PC-3 (cell line): ENCODE data around the gene AGPS. TPM values are rescaled to one million over a fixed set of nuclear protein-coding genes. Genes with fewer than 3 reads are reported as not detected.

Source experiments
- ATAC-seq: fragments of 200-7000 bp; cut with Tn5 transposase; 2 replicates; pipeline ENCODE4 v1.9.1; 2020; ENCODE audit warnings: mild to moderate bottlenecking, moderate library complexity
- BruUV-seq: library from RNA; stranded (reverse); fragments of 400-500 nt; replicated peaks from 2 replicates; lab custom pipeline; 2021; lab: Mats Ljungman, UMichigan
- CTCF ChIA-PET: fragments of 300-600 bp; sonication (Branson Sonifier 250); formaldehyde crosslinking; loops from one replicate; lab custom pipeline; 2022; ENCODE audit warnings: antibody characterized with exemption; lab: Charles Lee
- POLR2A ChIA-PET: fragments of 300-600 bp; sonication (Branson Sonifier 250); formaldehyde crosslinking; loops from one replicate; lab custom pipeline; 2022; ENCODE audit warnings: antibody characterized with exemption; ENCODE audit not compliant: unreplicated experiment; lab: Charles Lee
- DNase-seq: peaks from one replicate; pipeline ENCODE4 v3.0.0-alpha.2; 2015
- H2AFZ ChIP-seq: fragments of 300-600 bp; sonication (generic); 2 replicates; pipeline ENCODE4 v1.6.0; 2016; ENCODE audit warnings: antibody characterized with exemption, low read length
- H3F3A ChIP-seq: fragments of 300-600 bp; sonication (generic); one replicate; pipeline ENCODE4 v1.6.0; 2017; ENCODE audit warnings: antibody characterized with exemption, low read length, control low read depth, mild to moderate bottlenecking; ENCODE audit not compliant: unreplicated experiment
- H3K27ac ChIP-seq: fragments of 300-600 bp; sonication (generic); 2 replicates; pipeline ENCODE4 v1.5.1; 2016; ENCODE audit warnings: mild to moderate bottlenecking, low read length
- H3K27me3 ChIP-seq: fragments of 300-600 bp; sonication (generic); 2 replicates; pipeline ENCODE4 v1.6.1; 2016; ENCODE audit warnings: low read length, mixed read lengths
- H3K36me3 ChIP-seq: fragments of 300-600 bp; sonication (generic); 2 replicates; pipeline ENCODE4 v1.6.1; 2016; ENCODE audit warnings: low read depth, mixed run types, low read length, mixed read lengths
- H3K4me1 ChIP-seq: fragments of 300-600 bp; sonication (generic); 2 replicates; pipeline ENCODE4 v1.5.1; 2016; ENCODE audit warnings: low read length; ENCODE audit not compliant: insufficient read depth
- H3K4me2 ChIP-seq: fragments of 300-600 bp; sonication (generic); 2 replicates; pipeline ENCODE4 v1.6.0; 2016; ENCODE audit warnings: low read length
- H3K4me3 ChIP-seq: fragments of 300-600 bp; sonication (generic); 2 replicates; pipeline ENCODE4 v1.5.1; 2016; ENCODE audit warnings: mild to moderate bottlenecking, low read length, mixed read lengths
- H3K79me2 ChIP-seq: fragments of 300-600 bp; sonication (generic); 2 replicates; pipeline ENCODE4 v1.6.1; 2017; ENCODE audit warnings: low read length, mixed read lengths
- H3K9ac ChIP-seq: fragments of 300-600 bp; sonication (generic); 2 replicates; pipeline ENCODE4 v1.6.0; 2016; ENCODE audit warnings: mild to moderate bottlenecking, low read length
- H3K9me2 ChIP-seq: fragments of 300-600 bp; sonication (generic); replicated peaks from 2 replicates; pipeline ENCODE4 v1.6.1; 2016; ENCODE audit warnings: mixed run types, low read length, mixed read lengths
- H3K9me3 ChIP-seq: fragments of 300-600 bp; sonication (generic); 2 replicates; pipeline ENCODE4 v1.6.1; 2016; ENCODE audit warnings: low read length, mixed read lengths
- H4K20me1 ChIP-seq: fragments of 300-600 bp; sonication (generic); 2 replicates; pipeline ENCODE4 v1.6.1; 2016; ENCODE audit warnings: low read length, mixed read lengths
- EZH2 ChIP-seq: fragments of 300-600 bp; sonication (generic); IDR thresholded peaks from one replicate; pipeline ENCODE4 v1.6.1; 2017; ENCODE audit warnings: antibody characterized with exemption, mild to moderate bottlenecking, low read length; ENCODE audit not compliant: unreplicated experiment
- EZH2phosphoT487 ChIP-seq: fragments of 300-600 bp; sonication (generic); IDR thresholded peaks from 2 replicates; pipeline ENCODE4 v1.6.1; 2018; ENCODE audit warnings: mild to moderate bottlenecking, antibody characterized with exemption, low read length, borderline replicate concordance
- intact Hi-C: fragments of 100-400 bp; cut with micrococcal nuclease; formaldehyde crosslinking; loops from 2 replicates; pipeline ENCODE4 v1.9.0; 2023
- total RNA-seq: library from RNA; depleted of rRNA; stranded (reverse); fragments of >200 nt; gene quantifications from 2 replicates; pipeline ENCODE4 v1.2.3, GENCODE V29; 2014
- TF ChIP-seq, protein P1 (sequence below): fragments of 300-600 bp; sonication (generic); conservative IDR thresholded peaks from 2 replicates; pipeline ENCODE4 v1.5.1; 2017; ENCODE audit warnings: antibody characterized with exemption, low read depth, mild to moderate bottlenecking, low read length

The AGPS gene
- total RNA-seq, 1 experiment from 2014 or later, result 147 TPM

- POLR2A ChIA-PET, result no interaction called here
- H3K36me3 ChIP-seq, result no peaks in the 10 kb centered on the region
- H3K27ac ChIP-seq, result no peak overlapping the region
- ATAC-seq (no peak), DNase-seq (no peak)
- peaks cover 6% of the 10 kb centered on the region for H3K4me1 ChIP-seq
- no peaks in the 10 kb centered on the region for H3K9me2 ChIP-seq
- H2AFZ ChIP-seq, result no peak overlapping the region
- no peak overlapping the region for H3K4me3 ChIP-seq
- H3K79me2 ChIP-seq, result no peaks in the 10 kb centered on the region
- intact Hi-C loops, result no loop called here
- H3K4me2 ChIP-seq, result no peak overlapping the region
- CTCF ChIA-PET, result no interaction called here
- no peak overlapping the region for H3K9ac ChIP-seq
- no peaks in the 10 kb centered on the region for H3K27me3 ChIP-seq
- TF ChIP-seq EZH2, result no peak
- TF ChIP-seq, protein P1, sequence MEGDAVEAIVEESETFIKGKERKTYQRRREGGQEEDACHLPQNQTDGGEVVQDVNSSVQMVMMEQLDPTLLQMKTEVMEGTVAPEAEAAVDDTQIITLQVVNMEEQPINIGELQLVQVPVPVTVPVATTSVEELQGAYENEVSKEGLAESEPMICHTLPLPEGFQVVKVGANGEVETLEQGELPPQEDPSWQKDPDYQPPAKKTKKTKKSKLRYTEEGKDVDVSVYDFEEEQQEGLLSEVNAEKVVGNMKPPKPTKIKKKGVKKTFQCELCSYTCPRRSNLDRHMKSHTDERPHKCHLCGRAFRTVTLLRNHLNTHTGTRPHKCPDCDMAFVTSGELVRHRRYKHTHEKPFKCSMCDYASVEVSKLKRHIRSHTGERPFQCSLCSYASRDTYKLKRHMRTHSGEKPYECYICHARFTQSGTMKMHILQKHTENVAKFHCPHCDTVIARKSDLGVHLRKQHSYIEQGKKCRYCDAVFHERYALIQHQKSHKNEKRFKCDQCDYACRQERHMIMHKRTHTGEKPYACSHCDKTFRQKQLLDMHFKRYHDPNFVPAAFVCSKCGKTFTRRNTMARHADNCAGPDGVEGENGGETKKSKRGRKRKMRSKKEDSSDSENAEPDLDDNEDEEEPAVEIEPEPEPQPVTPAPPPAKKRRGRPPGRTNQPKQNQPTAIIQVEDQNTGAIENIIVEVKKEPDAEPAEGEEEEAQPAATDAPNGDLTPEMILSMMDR, result no peak
- TF ChIP-seq EZH2phosphoT487, result no peak
- no TSS peak for BruUV-seq
- H4K20me1 ChIP-seq, result no peaks in the 10 kb centered on the region
- H3F3A ChIP-seq, result no peaks in the 10 kb centered on the region
- no peaks in the 10 kb centered on the region for H3K9me3 ChIP-seq
Observed at GRCh38 chr2:177574356-177574755, 181.8 kb downstream of the AGPS start.

- no TSS peak for BruUV-seq
- no peaks in the 10 kb centered on the region for H3K9me3 ChIP-seq
- CTCF ChIA-PET, result no interaction called here
- no peaks in the 10 kb centered on the region for H3F3A ChIP-seq
- no peak overlapping the region for H3K4me2 ChIP-seq
- no peaks in the 10 kb centered on the region for H4K20me1 ChIP-seq
- ATAC-seq (no peak), DNase-seq (no peak)
- H3K4me3 ChIP-seq, result no peak overlapping the region
- H3K27me3 ChIP-seq, result no peaks in the 10 kb centered on the region
- no peaks in the 10 kb centered on the region for H3K79me2 ChIP-seq
- H3K9ac ChIP-seq, result no peak overlapping the region
- H3K9me2 ChIP-seq, result no peaks in the 10 kb centered on the region
- H3K27ac ChIP-seq, result no peak overlapping the region
- no peak for TF ChIP-seq EZH2phosphoT487
- TF ChIP-seq EZH2, result no peak
- TF ChIP-seq, protein P1, result no peak
- POLR2A ChIA-PET, result no interaction called here
- H3K4me1 ChIP-seq, result peaks cover 6% of the 10 kb centered on the region
- no peak overlapping the region for H2AFZ ChIP-seq
- intact Hi-C loops, result no loop called here
- H3K36me3 ChIP-seq, result no peaks in the 10 kb centered on the region
Observed at GRCh38 chr2:177575358-177575757, 182.8 kb downstream of the AGPS start.

GRCh38 chr2:177577075-177577474 lies 184.5 kb downstream of the AGPS start:
- ChIA-PET CTCF (no interaction called here), POLR2A (no interaction called here)
- H3K79me2 ChIP-seq, result no peaks in the 10 kb centered on the region
- ATAC-seq (no peak), DNase-seq (no peak)
- H3K4me1 ChIP-seq, result no peaks in the 10 kb centered on the region
- no peak overlapping the region for H3K9ac ChIP-seq
- H3K36me3 ChIP-seq, result no peaks in the 10 kb centered on the region
- TF ChIP-seq EZH2phosphoT487 (no peak), EZH2 (no peak)
- TF ChIP-seq, protein P1, result no peak
- no peak overlapping the region for H3K4me3 ChIP-seq
- no peak overlapping the region for H2AFZ ChIP-seq
- no peaks in the 10 kb centered on the region for H3K27me3 ChIP-seq
- H3K27ac ChIP-seq, result no peak overlapping the region
- H3K9me2 ChIP-seq, result no peaks in the 10 kb centered on the region
- H3K4me2 ChIP-seq, result no peak overlapping the region
- intact Hi-C loops, result no loop called here
- no TSS peak for BruUV-seq
- H4K20me1 ChIP-seq, result no peaks in the 10 kb centered on the region
- no peaks in the 10 kb centered on the region for H3K9me3 ChIP-seq
- no peaks in the 10 kb centered on the region for H3F3A ChIP-seq
